Sigmoid colon (tissue), 4 donors: ENCODE data around the gene ATP1A1.

Experiments
- EP300 ChIP-seq, 4 donors: sonication (generic); formaldehyde crosslinking; IDR thresholded peaks; one replicate each; pipeline ENCODE4 v1.6.1; 2017; ENCODE audit warnings: antibody characterized with exemption in 4 of 4
- POLR2A ChIP-seq, 2 donors: fragments of 450-650 bp; IDR thresholded peaks; one replicate each; pipeline ENCODE4 v1.6.1; 2016; ENCODE audit warnings: antibody characterized with exemption in 2 of 2, mild to moderate bottlenecking in 2 of 2, moderate library complexity in 2 of 2
- POLR2AphosphoS5 ChIP-seq, 4 donors: sonication (generic); formaldehyde crosslinking; IDR thresholded peaks; one replicate each; pipeline ENCODE4 v1.6.1; 2017; ENCODE audit warnings: antibody characterized with exemption in 4 of 4
- TF ChIP-seq, protein P1 (sequence below), 4 experiments: fragments of 450-650 bp in 3 of 4; fragments of 200-600 bp in 1 of 4; IDR thresholded peaks; one replicate each; pipeline ENCODE4 v1.5.1; 2016 to 2019; ENCODE audit warnings: antibody characterized with exemption in 4 of 4, mild to moderate bottlenecking in 3 of 4, moderate library complexity in 2 of 4

DNA sequence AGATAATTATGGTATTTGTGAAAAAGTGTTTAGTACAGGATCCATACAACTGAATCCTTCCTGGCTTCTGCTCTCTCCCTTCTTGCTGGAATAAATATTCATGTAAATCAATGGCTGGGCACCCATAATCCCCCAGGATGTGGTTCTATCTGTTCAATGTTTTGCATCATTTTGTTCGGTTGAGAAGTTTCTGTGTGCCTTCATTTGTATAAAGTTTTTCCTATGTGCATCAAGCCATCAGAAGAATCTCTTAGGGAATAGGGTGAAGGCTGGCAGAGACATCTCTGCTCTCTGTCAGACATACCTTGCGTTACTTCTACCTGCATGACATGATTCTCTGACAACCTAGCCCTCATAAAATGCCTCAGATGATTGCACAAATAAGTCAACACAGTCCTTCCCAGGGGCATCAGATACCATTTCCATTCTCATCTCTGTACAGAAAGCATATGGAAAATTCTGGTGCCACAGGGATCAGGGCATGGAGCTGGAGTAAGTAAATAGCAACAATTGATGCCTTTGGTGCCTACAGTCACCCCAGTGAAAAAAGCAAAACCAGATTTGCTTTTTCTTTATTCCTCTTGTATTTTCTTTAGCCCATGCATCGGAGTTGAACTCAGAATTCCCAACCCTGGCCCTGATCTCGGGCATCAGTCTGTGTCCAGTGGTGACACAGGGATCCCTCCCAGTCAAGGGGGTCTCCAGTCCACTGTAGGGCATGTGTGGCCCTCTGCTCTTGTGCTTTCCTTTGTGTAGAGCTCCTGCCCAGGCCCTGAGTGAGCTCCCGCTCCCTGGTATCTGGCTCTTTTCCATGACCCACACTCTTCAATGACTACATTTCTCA, 39.7 kb upstream of the ATP1A1 start:
- TF ChIP-seq, protein P1, sequence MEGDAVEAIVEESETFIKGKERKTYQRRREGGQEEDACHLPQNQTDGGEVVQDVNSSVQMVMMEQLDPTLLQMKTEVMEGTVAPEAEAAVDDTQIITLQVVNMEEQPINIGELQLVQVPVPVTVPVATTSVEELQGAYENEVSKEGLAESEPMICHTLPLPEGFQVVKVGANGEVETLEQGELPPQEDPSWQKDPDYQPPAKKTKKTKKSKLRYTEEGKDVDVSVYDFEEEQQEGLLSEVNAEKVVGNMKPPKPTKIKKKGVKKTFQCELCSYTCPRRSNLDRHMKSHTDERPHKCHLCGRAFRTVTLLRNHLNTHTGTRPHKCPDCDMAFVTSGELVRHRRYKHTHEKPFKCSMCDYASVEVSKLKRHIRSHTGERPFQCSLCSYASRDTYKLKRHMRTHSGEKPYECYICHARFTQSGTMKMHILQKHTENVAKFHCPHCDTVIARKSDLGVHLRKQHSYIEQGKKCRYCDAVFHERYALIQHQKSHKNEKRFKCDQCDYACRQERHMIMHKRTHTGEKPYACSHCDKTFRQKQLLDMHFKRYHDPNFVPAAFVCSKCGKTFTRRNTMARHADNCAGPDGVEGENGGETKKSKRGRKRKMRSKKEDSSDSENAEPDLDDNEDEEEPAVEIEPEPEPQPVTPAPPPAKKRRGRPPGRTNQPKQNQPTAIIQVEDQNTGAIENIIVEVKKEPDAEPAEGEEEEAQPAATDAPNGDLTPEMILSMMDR (IDR thresholded peaks at IDR 0.05): no peak
- TF ChIP-seq EP300 (IDR thresholded peaks at IDR 0.05): no peak
- TF ChIP-seq POLR2A (IDR thresholded peaks at IDR 0.05): no peak
- TF ChIP-seq POLR2AphosphoS5 (IDR thresholded peaks at IDR 0.05): no peak
